Activated CD8-positive, alpha-beta memory T cell treated with anti-CD3 and anti-CD28 coated beads, Interleukin-2, amount 10 ng/mL, durations not matched to agents 7 days and 5 days (primary cell): ENCODE results near the gene DDX43. TPM values are rescaled to one million over a fixed set of nuclear protein-coding genes. Genes with fewer than 3 reads are reported as not detected.
"Not testable (repeated sequence)": the region's sequence is repeated elsewhere in the genome, so short reads cannot be mapped to it uniquely, and the experiment has no call there.

Experiments
- ATAC-seq: fragments of 150-1000 bp; cut with Tn5 transposase; one replicate; pipeline ENCODE4 v1.10.0; 2021; ENCODE audit warnings: moderate library complexity
- CTCF ChIA-PET: fragments of 350-600 bp; sonication (Branson Sonifier 250); formaldehyde crosslinking; loops from one replicate; lab custom pipeline; 2021; ENCODE audit warnings: antibody characterized with exemption; lab: Charles Lee
- DNase-seq: peaks from one replicate; pipeline ENCODE4 v3.0.0-alpha.2; 2020
- H3K27ac Mint-ChIP-seq: one replicate; pipeline ENCODE4 v1.8.0; 2021; ENCODE audit warnings: mild to moderate bottlenecking, mixed read lengths
- H3K27me3 Mint-ChIP-seq: one replicate; pipeline ENCODE4 v1.8.0; 2021; ENCODE audit warnings: mixed read lengths
- H3K36me3 Mint-ChIP-seq: one replicate; pipeline ENCODE4 v1.8.0; 2021; ENCODE audit warnings: mild to moderate bottlenecking, mixed read lengths
- H3K4me1 Mint-ChIP-seq: one replicate; pipeline ENCODE4 v1.8.0; 2021; ENCODE audit warnings: mixed read lengths
- H3K4me3 Mint-ChIP-seq: one replicate; pipeline ENCODE4 v1.8.0; 2021; ENCODE audit warnings: mild to moderate bottlenecking, moderate library complexity, mixed read lengths
- H3K9me3 Mint-ChIP-seq: one replicate; pipeline ENCODE4 v1.8.0; 2022; ENCODE audit warnings: low read depth, mixed read lengths
- total RNA-seq, 2 experiments: library from RNA; stranded (reverse); gene quantifications; one replicate each; pipeline ENCODE4 v1.2.3, GENCODE V29; 2021

DDX43 gene
- total RNA-seq, 2 experiments from 2014 or later = 0.77 to 1.3 TPM

DNA sequence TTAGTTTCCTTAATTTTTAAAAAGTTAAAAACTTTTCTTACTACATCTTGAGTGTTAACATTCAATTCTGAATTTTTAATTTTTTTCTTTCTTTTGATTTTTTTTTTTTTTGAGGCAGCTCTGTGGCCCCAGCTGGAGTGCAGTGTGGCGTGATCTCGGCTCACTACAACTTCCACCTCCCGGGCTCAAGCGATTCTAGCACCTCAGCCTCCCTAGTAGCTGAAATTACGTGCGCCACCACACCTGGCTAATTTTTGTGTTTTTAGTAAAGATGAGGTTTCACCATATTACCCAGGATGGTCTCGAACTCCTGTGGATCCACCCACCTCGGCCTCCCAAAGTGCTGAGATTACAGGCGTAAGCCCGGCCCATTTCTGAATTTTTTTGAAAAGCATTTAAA lies 1.2 kb downstream of the DDX43 start:
- no peak overlapping the region for H3K4me3 Mint-ChIP-seq
- H3K9me3 Mint-ChIP-seq = no peaks in the 10 kb centered on the region
- no peak for ATAC-seq

DNA sequence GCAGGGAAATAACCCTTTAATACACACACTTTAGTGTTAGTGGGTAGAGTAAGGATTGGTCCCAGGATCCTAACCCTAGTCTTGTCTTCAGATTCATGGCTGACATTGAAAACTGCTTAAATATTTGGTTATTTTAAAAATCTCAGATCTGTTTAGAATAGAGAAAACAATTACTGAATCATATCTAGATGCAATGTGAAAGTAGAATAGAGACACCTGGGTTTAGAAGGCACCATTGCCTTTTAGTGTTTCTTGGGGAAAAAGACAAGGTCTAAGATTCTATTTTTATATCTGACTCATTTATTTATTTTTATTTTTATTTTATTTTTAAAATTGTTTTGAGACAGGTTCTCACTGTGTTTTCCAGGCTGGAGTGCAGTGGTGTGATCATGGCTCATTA lies 6.0 kb downstream of the DDX43 start:
- H3K4me3 Mint-ChIP-seq = no peak overlapping the region
- peaks cover 1% of the 10 kb centered on the region for H3K36me3 Mint-ChIP-seq
- H3K27me3 Mint-ChIP-seq = no peaks in the 10 kb centered on the region
- CTCF ChIA-PET = interaction anchor here (1.5 kb wide), 1 partner anchor 9 kb away, joined by 3 read pairs; no protein-coding TSS in a partner anchor
- DNase-seq (no peak), ATAC-seq (no peak)
- H3K27ac Mint-ChIP-seq = no peak overlapping the region
- H3K4me1 Mint-ChIP-seq = no peaks in the 10 kb centered on the region
- no peaks in the 10 kb centered on the region for H3K9me3 Mint-ChIP-seq

More for the DNA sequence above, 1.2 kb downstream of the DDX43 start:
- DNase-seq = no peak
- H3K36me3 Mint-ChIP-seq = peaks cover 5% of the 10 kb centered on the region
- H3K27ac Mint-ChIP-seq = no peak overlapping the region
- H3K4me1 Mint-ChIP-seq = peaks cover 18% of the 10 kb centered on the region
- CTCF ChIA-PET = no interaction called here
- H3K27me3 Mint-ChIP-seq = no peaks in the 10 kb centered on the region

DNA sequence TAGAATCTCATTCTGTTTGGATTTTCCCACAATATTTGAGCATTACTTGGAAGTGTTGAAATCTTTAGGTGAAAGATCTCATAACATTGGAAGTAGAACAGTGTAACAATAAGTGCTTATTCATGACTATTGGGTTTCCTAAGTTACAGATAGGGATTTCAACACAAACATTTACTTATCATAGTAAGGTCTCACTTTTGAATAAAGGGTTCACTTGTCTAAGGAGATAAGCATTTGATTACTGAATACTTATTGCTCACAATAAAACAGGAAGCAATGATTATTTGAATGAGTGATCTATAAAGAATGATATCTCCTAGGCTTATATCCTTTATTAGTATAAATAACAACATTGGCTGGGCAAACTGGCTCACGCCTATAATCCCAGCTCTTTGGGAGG lies 14.8 kb downstream of the DDX43 start:
- CTCF ChIA-PET = no interaction called here
- ATAC-seq (no peak), DNase-seq (no peak)
- Mint-ChIP-seq H3K36me3 (peaks cover 12% of the 10 kb centered on the region), H3K27ac (no peak overlapping the region), H3K4me3 (no peak overlapping the region), H3K27me3 (no peaks in the 10 kb centered on the region), H3K4me1 (no peaks in the 10 kb centered on the region), H3K9me3 (no peaks in the 10 kb centered on the region)

DNA sequence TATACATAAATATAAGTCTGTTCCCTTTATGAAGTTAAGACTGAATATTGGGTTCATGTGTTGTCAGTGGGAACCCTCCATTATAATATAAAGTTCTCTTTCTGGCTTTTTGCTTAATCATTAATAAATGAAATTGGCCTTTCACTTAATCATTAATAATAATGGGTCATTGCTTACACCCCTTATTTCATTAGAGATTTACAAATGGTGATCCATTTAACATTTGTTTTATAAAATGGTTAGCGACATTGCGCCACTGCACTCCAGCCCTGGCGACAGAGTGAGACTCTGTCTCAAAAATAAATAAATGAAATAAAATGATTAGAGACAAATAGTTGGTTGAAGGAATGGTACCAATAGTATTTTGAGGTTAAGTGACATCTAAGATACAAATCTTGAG lies 18.5 kb downstream of the DDX43 start:
- no peak for ATAC-seq
- H3K27me3 Mint-ChIP-seq = no peaks in the 10 kb centered on the region
- DNase-seq = no peak
- peaks cover 35% of the 10 kb centered on the region for H3K36me3 Mint-ChIP-seq
- peaks cover 2% of the 10 kb centered on the region for H3K4me1 Mint-ChIP-seq
- CTCF ChIA-PET = no interaction called here
- H3K27ac Mint-ChIP-seq = no peak overlapping the region
- no peaks in the 10 kb centered on the region for H3K9me3 Mint-ChIP-seq
- H3K4me3 Mint-ChIP-seq = no peak overlapping the region

DNA sequence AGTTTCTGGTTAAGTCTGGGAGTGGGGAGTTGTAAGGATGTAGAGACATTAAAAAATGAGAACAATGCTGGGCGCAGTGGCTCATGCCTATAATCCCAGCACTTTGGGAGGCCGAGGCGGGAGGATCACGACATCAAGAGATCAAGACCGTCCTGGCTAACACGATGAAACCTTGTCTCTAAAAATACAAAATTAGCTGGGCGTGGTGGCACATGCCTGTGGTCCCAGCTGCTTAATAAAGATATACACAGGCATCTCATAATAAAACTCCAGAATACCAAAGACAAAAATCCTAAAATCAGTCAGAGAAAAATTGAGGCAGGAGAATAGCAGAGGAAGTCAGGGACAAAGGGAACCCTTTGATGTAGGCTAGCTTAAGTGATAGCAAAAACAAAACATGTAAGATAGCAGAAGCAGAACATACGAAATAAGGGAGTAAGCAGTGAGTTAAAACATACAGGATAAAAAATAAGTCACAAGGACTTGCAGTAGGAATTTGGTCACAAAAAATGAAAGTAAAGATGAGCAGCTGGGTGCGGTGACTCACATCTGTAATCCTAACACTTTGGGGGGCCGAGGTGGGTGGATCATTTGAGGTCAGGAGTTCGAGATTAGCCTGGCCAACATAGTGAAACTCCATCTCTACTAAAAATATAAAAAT lies 23.6 kb downstream of the DDX43 start:
- Mint-ChIP-seq H3K9me3 (no peaks in the 10 kb centered on the region), H3K4me1 (peaks cover 32% of the 10 kb centered on the region), H3K4me3 (peak overlapping the region; percentile 11), H3K27me3 (no peaks in the 10 kb centered on the region), H3K27ac (peak overlapping the region; percentile 70), H3K36me3 (peaks cover 61% of the 10 kb centered on the region)
- DNase-seq = no peak
- ATAC-seq = no peak
- CTCF ChIA-PET = no interaction called here

DNA sequence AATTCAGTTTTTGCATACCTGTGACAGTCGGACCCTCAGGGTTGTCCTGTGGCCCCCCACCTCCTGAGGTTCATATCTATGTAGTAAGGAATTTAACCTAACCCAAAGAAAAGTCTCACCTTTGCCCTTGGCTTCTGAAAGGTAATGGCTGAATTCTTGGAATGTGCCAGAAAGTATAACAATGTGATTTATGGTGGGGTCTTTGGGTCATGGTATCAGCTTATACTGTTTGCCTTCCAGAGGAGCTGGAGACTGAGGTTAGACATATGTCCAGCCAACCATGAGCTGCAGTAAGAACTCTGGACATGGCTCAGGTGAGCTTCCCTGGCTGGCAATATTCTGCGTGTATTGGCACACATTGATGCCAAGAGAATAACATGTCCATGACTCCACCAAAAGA lies 26.9 kb downstream of the DDX43 start:
- H3K9me3 Mint-ChIP-seq = no peaks in the 10 kb centered on the region
- no peak overlapping the region for H3K4me3 Mint-ChIP-seq
- no peak for DNase-seq
- peak overlapping the region; percentile 98 for H3K27ac Mint-ChIP-seq
- CTCF ChIA-PET = interaction anchor here (0.9 kb wide), 1 partner anchor 10 kb away, joined by 3 read pairs; no protein-coding TSS in a partner anchor
- no peaks in the 10 kb centered on the region for H3K27me3 Mint-ChIP-seq
- H3K36me3 Mint-ChIP-seq = peaks cover 57% of the 10 kb centered on the region
- peaks cover 44% of the 10 kb centered on the region for H3K4me1 Mint-ChIP-seq
- ATAC-seq = no peak

DNA sequence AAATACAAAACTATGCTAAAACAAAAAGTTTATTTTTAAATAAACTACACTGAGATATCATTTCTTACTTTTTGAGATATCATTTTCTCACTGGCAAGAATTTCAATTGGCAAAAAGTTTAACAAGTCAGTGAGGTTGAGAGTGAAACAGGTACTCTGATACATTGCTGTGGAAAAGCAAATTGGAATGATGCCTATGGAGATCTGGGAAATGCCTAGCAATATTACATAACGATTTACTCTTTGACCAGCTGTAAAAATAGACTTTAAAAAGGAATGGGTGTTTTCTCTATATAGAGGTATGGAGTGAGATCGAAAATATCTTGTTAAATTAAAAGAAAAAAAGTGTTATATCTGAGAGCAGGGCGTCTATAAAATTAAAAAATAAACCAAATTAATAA lies 40.6 kb downstream of the DDX43 start:
- Mint-ChIP-seq H3K4me3 (no peak overlapping the region), H3K36me3 (peaks cover 61% of the 10 kb centered on the region), H3K9me3 (no peaks in the 10 kb centered on the region), H3K4me1 (peaks cover 41% of the 10 kb centered on the region), H3K27me3 (no peaks in the 10 kb centered on the region), H3K27ac (peak overlapping the region; percentile 22)
- DNase-seq = no peak
- CTCF ChIA-PET = interaction anchor here (2.3 kb wide), 1 partner anchor 16 kb away, joined by 7 read pairs; no protein-coding TSS in a partner anchor
- ATAC-seq = no peak

DNA sequence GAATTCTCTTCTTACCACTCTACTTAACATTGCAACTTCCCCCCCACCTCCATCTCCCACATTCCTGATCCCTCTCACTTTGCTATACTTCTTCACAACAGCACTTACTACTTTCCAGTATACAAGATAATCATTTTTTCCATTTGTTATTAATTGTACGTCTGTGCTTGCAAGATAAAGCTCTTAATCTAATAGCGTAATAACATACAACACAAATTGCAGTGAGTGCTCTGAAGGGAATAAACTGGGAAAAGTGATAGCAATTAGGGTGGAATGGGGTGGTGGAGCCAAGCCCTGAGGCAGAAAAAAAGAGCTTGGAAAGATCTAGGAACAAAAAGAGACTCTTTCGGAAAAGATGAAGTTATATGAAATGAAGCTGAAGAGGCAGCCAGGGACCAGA lies 48.9 kb downstream of the DDX43 start:
- Mint-ChIP-seq H3K27me3 (no peaks in the 10 kb centered on the region), H3K4me1 (peaks cover 63% of the 10 kb centered on the region), H3K36me3 (peaks cover 59% of the 10 kb centered on the region), H3K9me3 (no peaks in the 10 kb centered on the region), H3K27ac (no peak overlapping the region), H3K4me3 (no peak overlapping the region)
- DNase-seq = no peak
- CTCF ChIA-PET = no interaction called here
- ATAC-seq = no peak

DNA sequence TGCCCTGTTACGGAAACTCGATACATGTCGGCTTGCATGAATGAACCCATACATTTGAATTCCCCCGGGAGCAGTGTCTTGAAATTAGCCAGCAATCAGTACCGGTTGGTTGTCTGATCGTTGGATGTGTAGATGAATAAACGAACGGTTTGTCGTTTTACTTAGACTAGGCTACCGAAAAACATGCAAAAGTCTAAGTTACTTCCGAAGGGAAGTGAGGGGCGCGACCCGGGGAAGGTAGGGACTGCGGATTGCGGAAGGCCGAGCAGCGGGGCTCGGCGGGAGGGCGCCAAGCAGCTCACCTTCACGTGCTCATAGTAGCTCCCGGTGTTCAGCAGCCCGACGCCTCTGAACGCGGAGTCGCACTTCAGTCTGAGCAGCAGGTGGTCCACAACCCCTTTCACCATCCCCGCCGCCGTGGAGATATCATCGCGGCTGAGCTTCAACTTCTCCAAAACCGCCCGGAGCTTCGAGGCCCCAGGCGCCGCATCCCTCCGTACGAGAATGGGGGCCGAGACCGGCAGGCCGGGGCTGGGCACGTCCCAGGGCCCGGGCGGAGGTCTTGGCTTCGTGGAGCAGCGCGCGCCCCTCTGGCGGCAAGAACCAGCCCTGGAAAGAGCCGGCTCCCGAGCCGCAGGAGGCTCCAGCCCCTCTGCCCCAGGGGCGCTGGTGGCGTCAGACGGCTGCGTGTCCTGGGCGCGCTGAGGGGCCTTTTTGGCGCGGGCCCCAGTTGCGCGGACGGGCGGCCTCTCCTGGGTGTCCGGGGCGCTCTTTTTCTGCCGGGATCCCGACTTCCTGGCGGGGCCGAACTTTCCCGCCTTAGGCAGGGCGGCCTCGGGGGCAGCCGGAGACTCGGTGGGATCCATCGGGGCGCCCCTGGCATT lies 56.8 kb downstream of the DDX43 start:
- H3K36me3 Mint-ChIP-seq = peaks cover 33% of the 10 kb centered on the region
- peaks cover 43% of the 10 kb centered on the region for H3K4me1 Mint-ChIP-seq
- H3K27me3 Mint-ChIP-seq = no peaks in the 10 kb centered on the region
- H3K27ac Mint-ChIP-seq = peak overlapping the region; percentile 95
- DNase-seq = peak; percentile 68
- peak overlapping the region; percentile 100 for H3K4me3 Mint-ChIP-seq
- peak; percentile 58 for ATAC-seq
- no peaks in the 10 kb centered on the region for H3K9me3 Mint-ChIP-seq
- CTCF ChIA-PET = interaction anchor here (0.5 to 3.8 kb wide), 13 partner anchors 10 to 201 kb away, joined by 3 to 45 read pairs (median 4); partner anchors contain the start of gene MTO1

DNA sequence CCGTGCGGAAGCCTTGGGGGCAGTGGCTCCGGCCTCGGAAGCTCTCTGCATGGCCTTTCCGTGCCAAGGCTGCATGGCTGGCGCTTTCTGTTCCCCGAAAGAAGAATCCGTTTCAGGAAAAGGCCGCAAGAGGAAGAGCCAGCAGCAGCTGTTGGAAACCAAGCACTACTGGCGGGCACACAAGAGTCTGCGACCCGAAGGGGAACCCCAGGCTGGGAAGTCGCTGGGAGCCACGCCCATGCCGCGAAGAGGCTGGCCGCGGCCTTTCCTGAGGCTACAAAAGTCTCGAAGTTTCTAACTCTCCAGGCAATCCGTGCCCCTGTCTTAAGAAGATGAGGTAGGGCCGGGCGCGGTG lies 57.5 kb downstream of the DDX43 start, which contains the start of gene CGAS:
Gene CGAS, minus strand, starts transcription at position 191 of the 355 bp plus-strand sequence. Its CDS starts 116 bp downstream, at position 75.
- peak; percentile 76 for ATAC-seq
- Mint-ChIP-seq H3K4me1 (peaks cover 46% of the 10 kb centered on the region), H3K9me3 (no peaks in the 10 kb centered on the region), H3K27me3 (no peaks in the 10 kb centered on the region), H3K36me3 (peaks cover 35% of the 10 kb centered on the region), H3K4me3 (peak within 1 kb of the TSS; percentile 100), H3K27ac (peak within 1 kb of the TSS; percentile 95)
- peak; percentile 90 for DNase-seq
- CTCF ChIA-PET = interaction anchor here (1.0 to 3.8 kb wide), 9 partner anchors 10 to 201 kb away, joined by 3 to 45 read pairs (median 4); partner anchors contain the start of gene MTO1

DNA sequence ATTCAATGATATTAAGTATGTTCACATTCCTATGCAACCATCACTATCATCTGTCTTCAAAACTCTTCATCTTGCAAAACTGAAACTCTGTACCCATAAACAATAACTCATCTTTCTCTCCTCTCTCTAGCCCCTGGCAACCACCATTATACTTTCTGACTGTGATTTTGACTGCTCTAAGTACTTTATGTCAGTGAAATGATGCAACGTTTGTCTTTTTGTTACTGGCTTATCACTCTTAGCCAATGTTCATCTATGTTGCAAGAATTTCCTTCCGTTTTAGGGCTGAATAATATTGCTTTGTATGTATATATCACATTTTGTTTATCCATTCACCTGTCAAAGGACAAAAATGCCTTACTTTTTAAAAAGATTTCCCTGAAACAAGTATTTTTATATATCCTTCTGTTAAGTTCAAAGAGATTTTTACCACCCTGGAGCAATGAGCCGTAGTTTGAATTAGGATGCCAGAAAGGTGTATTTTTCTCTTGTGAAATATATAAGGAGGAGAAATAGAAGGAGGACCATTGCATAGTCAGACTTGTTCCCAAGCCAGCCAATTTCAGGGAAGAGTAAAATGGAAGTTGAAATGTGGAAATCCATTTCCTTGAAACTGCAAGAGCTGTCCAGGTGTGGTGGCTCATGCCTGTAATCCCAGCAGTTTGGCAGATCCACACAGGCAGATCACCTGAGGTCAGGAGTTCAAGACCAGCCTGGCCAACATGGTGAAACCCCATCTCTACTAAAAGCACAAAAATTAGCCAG lies 61.4 kb downstream of the DDX43 start:
- DNase-seq = no peak
- ATAC-seq = no peak
- H3K4me1 Mint-ChIP-seq = peaks cover 63% of the 10 kb centered on the region

DNA sequence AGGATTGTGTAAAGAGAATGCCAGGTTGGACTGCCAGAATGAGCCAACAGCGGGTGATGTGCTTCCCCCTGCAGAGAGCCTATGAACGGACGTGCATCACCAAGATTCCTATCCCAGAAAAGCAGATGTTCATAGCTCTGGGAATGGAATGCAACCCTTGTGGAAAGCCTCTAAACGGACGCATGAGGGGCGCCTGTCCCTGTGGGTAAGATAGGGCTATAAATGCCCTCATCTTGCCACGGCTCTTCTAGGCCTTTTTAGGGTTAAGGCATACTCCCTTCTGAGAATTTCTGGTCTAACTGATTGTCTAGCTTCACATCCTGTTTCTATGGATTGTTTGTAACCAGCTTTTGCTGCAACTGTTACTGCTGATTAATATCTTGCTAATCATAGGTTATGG lies 64.8 kb downstream of the DDX43 start:
- H3K27me3 Mint-ChIP-seq, ATAC-seq, H3K9me3 Mint-ChIP-seq, DNase-seq: not testable (repeated sequence)
- CTCF ChIA-PET = interaction anchor here (4.7 kb wide), 1 partner anchor 8 kb away, joined by 45 read pairs; the partner anchor contains the start of gene CGAS
- peak overlapping the region; percentile 100 for H3K27ac Mint-ChIP-seq
- peaks cover 20% of the 10 kb centered on the region for H3K36me3 Mint-ChIP-seq
- peak overlapping the region; percentile 88 for H3K4me3 Mint-ChIP-seq
- peaks cover 65% of the 10 kb centered on the region for H3K4me1 Mint-ChIP-seq

More for the DNA sequence above, 61.4 kb downstream of the DDX43 start:
- H3K36me3 Mint-ChIP-seq = peaks cover 6% of the 10 kb centered on the region
- peak overlapping the region; percentile 40 for H3K4me3 Mint-ChIP-seq
- H3K9me3 Mint-ChIP-seq = no peaks in the 10 kb centered on the region
- H3K27me3 Mint-ChIP-seq = no peaks in the 10 kb centered on the region
- CTCF ChIA-PET = interaction anchor here (1.5 kb wide), 1 partner anchor 17 kb away, joined by 3 read pairs; no protein-coding TSS in a partner anchor
- H3K27ac Mint-ChIP-seq = peak overlapping the region; percentile 83
